Astrocyte (in vitro differentiated cells and primary cell): ENCODE measurements around the gene MGAT5. TPM values are rescaled to one million over a fixed set of nuclear protein-coding genes. Genes with fewer than 3 reads are reported as not detected.

ENCODE experiments used
- DNase-seq: peaks from one replicate; pipeline ENCODE4 v3.0.0-alpha.2; 2010; ENCODE audit warnings: low read depth
- FAIRE-seq: peaks from 2 replicates; lab custom pipeline; 2011; peaks lifted over from hg19 to GRCh38; lab: Jason Lieb, UNC
- H2AFZ ChIP-seq: 2 replicates; pipeline ENCODE4 v1.6.0; 2012; ENCODE audit warnings: low read depth, low read length, inconsistent platforms
- H3K27ac ChIP-seq: 2 replicates; pipeline ENCODE4 v1.5.1; 2011; ENCODE audit warnings: low read depth, low read length, inconsistent platforms
- H3K27me3 ChIP-seq: 2 replicates; pipeline ENCODE4 v1.6.0; 2011; ENCODE audit warnings: low read length, inconsistent platforms; ENCODE audit not compliant: insufficient read depth
- H3K36me3 ChIP-seq: 2 replicates; pipeline ENCODE4 v1.5.1; 2011; ENCODE audit warnings: low read length, inconsistent platforms; ENCODE audit not compliant: insufficient read depth
- H3K4me1 ChIP-seq: 2 replicates; pipeline ENCODE4 v1.5.1; 2011; ENCODE audit warnings: low read length, inconsistent platforms; ENCODE audit not compliant: insufficient read depth
- H3K4me2 ChIP-seq: 2 replicates; pipeline ENCODE4 v1.6.0; 2012; ENCODE audit warnings: low read length, inconsistent platforms
- H3K4me3 ChIP-seq: 2 replicates; pipeline ENCODE4 v1.5.1; 2011; ENCODE audit warnings: low read depth, mild to moderate bottlenecking, low read length, inconsistent platforms; ENCODE audit not compliant: insufficient read depth
- H3K79me2 ChIP-seq: 2 replicates; pipeline ENCODE4 v1.6.0; 2012; ENCODE audit warnings: mild to moderate bottlenecking, low read length, inconsistent platforms; ENCODE audit not compliant: insufficient read depth
- H3K9ac ChIP-seq: 2 replicates; pipeline ENCODE4 v1.6.0; 2012; ENCODE audit warnings: mild to moderate bottlenecking, low read length, inconsistent platforms
- H3K9me3 ChIP-seq: 2 replicates; pipeline ENCODE4 v1.5.1; 2012; ENCODE audit warnings: low read depth, mild to moderate bottlenecking, low read length, inconsistent platforms; ENCODE audit not compliant: insufficient read depth
- H4K20me1 ChIP-seq: 2 replicates; pipeline ENCODE4 v1.6.0; 2012; ENCODE audit warnings: low read length, inconsistent platforms; ENCODE audit not compliant: insufficient read depth
- H3K27ac Mint-ChIP-seq: one replicate; pipeline ENCODE4 v1.8.0; 2021; ENCODE audit warnings: mild to moderate bottlenecking, mixed read lengths; ENCODE audit not compliant: unreplicated experiment
- H3K27me3 Mint-ChIP-seq: one replicate; pipeline ENCODE4 v1.8.0; 2021; ENCODE audit warnings: low read depth, mixed read lengths; ENCODE audit not compliant: unreplicated experiment
- H3K36me3 Mint-ChIP-seq: one replicate; pipeline ENCODE4 v1.8.0; 2021; ENCODE audit warnings: low read depth, mixed read lengths; ENCODE audit not compliant: unreplicated experiment
- H3K4me1 Mint-ChIP-seq: one replicate; pipeline ENCODE4 v1.8.0; 2021; ENCODE audit warnings: low read depth, mixed read lengths; ENCODE audit not compliant: unreplicated experiment
- H3K4me3 Mint-ChIP-seq: one replicate; pipeline ENCODE4 v1.8.0; 2021; ENCODE audit warnings: mild to moderate bottlenecking, moderate library complexity, mixed read lengths; ENCODE audit not compliant: unreplicated experiment
- H3K9me3 Mint-ChIP-seq: one replicate; pipeline ENCODE4 v1.8.0; 2021; ENCODE audit warnings: mild to moderate bottlenecking, mixed read lengths; ENCODE audit not compliant: unreplicated experiment
- CTCF ChIP-seq: IDR thresholded peaks from 2 replicates; pipeline ENCODE4 v1.5.1; 2011; ENCODE audit warnings: low read depth, mild to moderate bottlenecking, inconsistent platforms, low read length, moderate library complexity; ENCODE audit not compliant: insufficient read depth
- EZH2 ChIP-seq: IDR thresholded peaks from 2 replicates; pipeline ENCODE4 v1.6.1; 2012; ENCODE audit warnings: mild to moderate bottlenecking, low read length, inconsistent platforms; ENCODE audit not compliant: insufficient read depth
- total RNA-seq: library from RNA; stranded (reverse); gene quantifications from 2 replicates; pipeline ENCODE4 v1.2.1, GENCODE V29; 2021

MGAT5 gene
- total RNA-seq, 1 donor from 2014 or later: 80.2 TPM

DNA sequence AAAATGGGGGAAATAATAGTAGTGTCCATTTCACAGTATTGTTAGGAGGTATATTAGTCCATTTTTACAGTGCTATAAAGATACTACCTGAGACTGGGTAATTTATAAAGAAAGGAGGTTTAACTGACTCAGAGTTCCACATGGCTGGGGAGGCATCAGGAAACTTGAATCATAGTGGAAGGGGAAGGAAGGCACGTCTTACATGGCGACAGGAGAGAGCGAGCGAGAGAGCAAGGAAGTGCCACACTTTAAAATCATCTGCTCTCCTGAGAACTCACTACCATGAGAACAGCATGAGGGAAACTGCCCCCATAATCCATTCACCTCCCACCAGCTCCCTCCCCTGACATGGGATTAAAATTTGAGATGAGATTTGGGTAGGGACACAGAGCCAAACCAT is 23.4 kb downstream of the MGAT5 start:
- H3K4me3 Mint-ChIP-seq: no peak overlapping the region
- no peaks in the 10 kb centered on the region for H3K79me2 ChIP-seq
- peaks cover 8% of the 10 kb centered on the region for H3K36me3 Mint-ChIP-seq
- no peaks in the 10 kb centered on the region for H4K20me1 ChIP-seq
- H3K27ac Mint-ChIP-seq: no peak overlapping the region
- no peaks in the 10 kb centered on the region for H3K36me3 ChIP-seq
- H2AFZ ChIP-seq: no peak overlapping the region
- H3K4me1 Mint-ChIP-seq: peaks cover 18% of the 10 kb centered on the region
- H3K27me3 Mint-ChIP-seq: no peaks in the 10 kb centered on the region
- FAIRE-seq (no peak), DNase-seq (no peak)
- no peaks in the 10 kb centered on the region for H3K4me1 ChIP-seq
- TF ChIP-seq EZH2 (no peak), CTCF (no peak)
- no peaks in the 10 kb centered on the region for H3K9me3 Mint-ChIP-seq
- H3K4me3 ChIP-seq: no peak overlapping the region
- no peaks in the 10 kb centered on the region for H3K27me3 ChIP-seq
- H3K9ac ChIP-seq: no peak overlapping the region
- H3K9me3 ChIP-seq: no peaks in the 10 kb centered on the region
- H3K4me2 ChIP-seq: peak overlapping the region; percentile 15
- no peak overlapping the region for H3K27ac ChIP-seq

- Mint-ChIP-seq H3K27me3 (no peaks in the 10 kb centered on the region), H3K27ac (no peak overlapping the region), H3K9me3 (no peaks in the 10 kb centered on the region), H3K36me3 (peaks cover 6% of the 10 kb centered on the region), H3K4me1 (peaks cover 22% of the 10 kb centered on the region), H3K4me3 (no peak overlapping the region)
- Histone ChIP-seq H3K27ac (no peak overlapping the region), H4K20me1 (no peaks in the 10 kb centered on the region), H2AFZ (no peak overlapping the region), H3K27me3 (no peaks in the 10 kb centered on the region), H3K4me1 (no peaks in the 10 kb centered on the region), H3K79me2 (peaks cover 2% of the 10 kb centered on the region), H3K9me3 (no peaks in the 10 kb centered on the region), H3K9ac (no peak overlapping the region), H3K4me2 (no peak overlapping the region), H3K36me3 (no peaks in the 10 kb centered on the region), H3K4me3 (no peak overlapping the region)
- no peak for DNase-seq
- no peak for FAIRE-seq
- TF ChIP-seq EZH2: no peak
- no peak for TF ChIP-seq CTCF
Observed at GRCh38 chr2:134278553-134278952, 24.7 kb downstream of the MGAT5 start.

- no peak overlapping the region for H3K9ac ChIP-seq
- no peak overlapping the region for H3K27ac ChIP-seq
- no peaks in the 10 kb centered on the region for H3K36me3 ChIP-seq
- H3K4me1 Mint-ChIP-seq: peaks cover 28% of the 10 kb centered on the region
- H3K27me3 ChIP-seq: no peaks in the 10 kb centered on the region
- no peaks in the 10 kb centered on the region for H3K27me3 Mint-ChIP-seq
- FAIRE-seq (no peak), DNase-seq (no peak)
- H3K4me3 ChIP-seq: no peak overlapping the region
- H3K79me2 ChIP-seq: peaks cover 2% of the 10 kb centered on the region
- no peak overlapping the region for H2AFZ ChIP-seq
- no peaks in the 10 kb centered on the region for H4K20me1 ChIP-seq
- TF ChIP-seq CTCF (no peak), EZH2 (no peak)
- H3K9me3 ChIP-seq: no peaks in the 10 kb centered on the region
- no peak overlapping the region for H3K4me3 Mint-ChIP-seq
- no peaks in the 10 kb centered on the region for H3K4me1 ChIP-seq
- no peak overlapping the region for H3K27ac Mint-ChIP-seq
- peaks cover 6% of the 10 kb centered on the region for H3K36me3 Mint-ChIP-seq
- H3K9me3 Mint-ChIP-seq: no peaks in the 10 kb centered on the region
- no peak overlapping the region for H3K4me2 ChIP-seq
Observed at GRCh38 chr2:134279417-134279816, 25.5 kb downstream of the MGAT5 start.
